Right lobe of liver (tissue), 6 donors: ENCODE data around the gene HAX1. TPM values are rescaled to one million over a fixed set of nuclear protein-coding genes. Genes with fewer than 3 reads are reported as not detected.

Experiments
- ATAC-seq, 4 donors: fragments of 200-7000 bp; cut with Tn5 transposase; one replicate each; pipeline ENCODE4 v1.9.1; 2020; ENCODE audit warnings: mild to moderate bottlenecking in 4 of 4, moderate library complexity in 4 of 4
- DNase-seq, 3 donors: peaks; one replicate each; pipeline ENCODE4 v3.0.0-alpha.2; 2020
- H3K27ac ChIP-seq, 3 donors: fragments of 200-600 bp; one replicate each; pipeline ENCODE4 v1.8.0; 2022
- H3K27me3 ChIP-seq, 2 donors: fragments of 200-600 bp; one replicate each; pipeline ENCODE4 v1.8.0; 2022
- H3K36me3 ChIP-seq, 4 donors: fragments of 200-600 bp; sonication (generic) in 1 of 4; one replicate each; pipeline versions ENCODE4 v1.5.1 to v1.8.0; 2017 to 2022; ENCODE audit warnings: control low read depth in 1 of 4
- H3K4me1 ChIP-seq, 4 donors: fragments of 200-600 bp; sonication (generic) in 1 of 4; one replicate each; pipeline versions ENCODE4 v1.5.1 to v1.8.0; 2017 to 2022; ENCODE audit warnings: control low read depth in 1 of 4
- H3K4me3 ChIP-seq, 3 donors: fragments of 200-600 bp; one replicate each; pipeline ENCODE4 v1.8.0; 2022
- H3K9me3 ChIP-seq, 4 donors: fragments of 200-600 bp; sonication (generic) in 1 of 4; one replicate each; pipeline versions ENCODE4 v1.5.1 to v1.8.0; 2017 to 2022; ENCODE audit warnings: control low read depth in 1 of 4
- CTCF ChIP-seq, 4 donors: fragments of 200-600 bp in 3 of 4; fragments of 450-650 bp in 1 of 4; IDR thresholded peaks; one replicate each; pipeline versions ENCODE4 v1.5.1 to v1.8.0; 2016 to 2022; ENCODE audit warnings: antibody characterized with exemption in 4 of 4, mild to moderate bottlenecking in 2 of 4
- POLR2A ChIP-seq: fragments of 450-650 bp; IDR thresholded peaks from one replicate; pipeline ENCODE4 v1.6.1; 2017; ENCODE audit warnings: antibody characterized with exemption, mild to moderate bottlenecking
- WGBS: methylation state at CpG from one replicate; pipeline ENCODE4 v1.1.6; 2018; ENCODE audit warnings: low coverage, low lambda C conversion rate; ENCODE audit not compliant: insufficient coverage; ENCODE audit errors: missing lambda C conversion rate; 5-methylcytosine and 5-hydroxymethylcytosine counted together
- intact Hi-C, 2 donors: fragments of 100-400 bp; cut with DNase I; formaldehyde crosslinking; loops; one replicate each; pipeline versions ENCODE4 v1.11.2 to v1.14.1; 2022
- total RNA-seq, 6 experiments: library from RNA; depleted of rRNA in 2 of 6; stranded (reverse); fragments of >200 nt in 2 of 6; fragmentation: NEBNext Ultra II Directional in 3 of 6; extraction: Animal tissue kit (Norgen Biotek cat#: 25700) in 3 of 6; gene quantifications; one replicate each; pipeline versions ENCODE4 v1.1.0 to v1.2.4, GENCODE V29; 2016 to 2023
- donor health status: DM: no; HTN: yes; CAD: no.
- donor health status: DM: no; HTN: no; CAD: no.
- donor health status: DM: no; HTN: no; CAD: no.
- donor health status: DM: no; HTN: yes; CAD: no.
- donor health status: DM: no; HTN: yes; CAD: no.

HAX1 gene
- total RNA-seq, 6 experiments from 2014 or later: 40.2 to 82.0 (median 44.9) TPM

GRCh38 chr1:154241703-154242351 lies 30.6 kb upstream of the HAX1 start:
- H3K4me1 ChIP-seq: peaks cover 0 to 33% (median 13%) of the 10 kb centered on the region in 4 donors

GRCh38 chr1:154253671-154254070 lies 18.8 kb upstream of the HAX1 start:
- TF ChIP-seq POLR2A: no peak
- no peak for TF ChIP-seq CTCF (IDR thresholded peaks at IDR 0.05)
- DNase-seq (no peak), ATAC-seq (no peak)
- no peaks in the 10 kb centered on the region for H3K27me3 ChIP-seq
- 97% methylated on average over 7 of the region's 7 CpGs for WGBS
- no peaks in the 10 kb centered on the region for H3K4me1 ChIP-seq
- intact Hi-C loops: no loop called here
- H3K36me3 ChIP-seq: peaks cover 24 to 100% (median 71%) of the 10 kb centered on the region in 4 donors
- no peak overlapping the region for H3K27ac ChIP-seq
- H3K4me3 ChIP-seq: no peak overlapping the region
- no peaks in the 10 kb centered on the region for H3K9me3 ChIP-seq

More at GRCh38 chr1:154241703-154242351, 30.6 kb upstream of the HAX1 start:
- WGBS: 89% methylated on average over 3 of the region's 3 CpGs
- Histone ChIP-seq H3K9me3 (no peaks in the 10 kb centered on the region), H3K4me3 (no peak overlapping the region), H3K27me3 (no peaks in the 10 kb centered on the region), H3K36me3 (peaks cover 14 to 68% (median 42%) of the 10 kb centered on the region in 4 donors), H3K27ac (no peak overlapping the region)
- DNase-seq (no peak), ATAC-seq (no peak)
- intact Hi-C loops: no loop called here
- TF ChIP-seq CTCF (IDR thresholded peaks at IDR 0.05) (no peak), POLR2A (no peak)

- TF ChIP-seq CTCF (IDR thresholded peaks at IDR 0.05): no peak
- TF ChIP-seq POLR2A: no peak
- no peak for ATAC-seq
- Histone ChIP-seq H3K27me3 (no peaks in the 10 kb centered on the region), H3K9me3 (no peaks in the 10 kb centered on the region), H3K4me1 (no peaks in the 10 kb centered on the region), H3K27ac (no peak overlapping the region), H3K36me3 (peaks cover 14 to 100% (median 80%) of the 10 kb centered on the region in 4 donors), H3K4me3 (no peak overlapping the region)
- no peak for DNase-seq
- intact Hi-C loops: no loop called here
Observed at GRCh38 chr1:154256686-154257085, 15.7 kb upstream of the HAX1 start.

GRCh38 chr1:154258784-154259183 lies 13.6 kb upstream of the HAX1 start:
- intact Hi-C loops: no loop called here

More at GRCh38 chr1:154258784-154259183, 13.6 kb upstream of the HAX1 start:
- Histone ChIP-seq H3K36me3 (peaks cover 14 to 100% (median 81%) of the 10 kb centered on the region in 4 donors), H3K27me3 (no peaks in the 10 kb centered on the region), H3K9me3 (no peaks in the 10 kb centered on the region), H3K27ac (no peak overlapping the region), H3K4me3 (no peak overlapping the region), H3K4me1 (no peaks in the 10 kb centered on the region)
- no peak for TF ChIP-seq POLR2A
- no peak for TF ChIP-seq CTCF (IDR thresholded peaks at IDR 0.05)
- DNase-seq (no peak), ATAC-seq (no peak)
- 100% methylated on average over 2 of the region's 2 CpGs for WGBS
